ENCODE data around the gene CCDC183. TPM values are rescaled to one million over a fixed set of nuclear protein-coding genes. Genes with fewer than 3 reads are reported as not detected.
A peak's percentile ranks its signal among the peaks of the same experiment; 100 is the strongest.
"Not testable (repeated sequence)": the region's sequence is repeated elsewhere in the genome, so short reads cannot be mapped to it uniquely, and the experiment has no call there.

Gene CCDC183
- total RNA-seq, 1 donor from 2014 or later, result 0.89 TPM

GRCh38 chr9:136786451-136786850, 9.7 kb upstream of the CCDC183 start:
- Mint-ChIP-seq H3K36me3 (ENCODE audit: unreplicated experiment) (no peaks in the 10 kb centered on the region), H3K27me3 (ENCODE audit: unreplicated experiment) (peaks cover 19% of the 10 kb centered on the region), H3K27ac (ENCODE audit: unreplicated experiment) (no peak overlapping the region), H3K9me3 (ENCODE audit: unreplicated experiment) (no peaks in the 10 kb centered on the region), H3K4me1 (ENCODE audit: unreplicated experiment) (peaks cover 16% of the 10 kb centered on the region), H3K4me3 (ENCODE audit: unreplicated experiment) (no peak overlapping the region)
- TF ChIP-seq CTCF (IDR thresholded peaks at IDR 0.05), result no peak
- no peak for DNase-seq (ENCODE audit: extremely low spot score, unreplicated experiment)

GRCh38 chr9:136786983-136787382, 9.2 kb upstream of the CCDC183 start:
- peaks cover 18% of the 10 kb centered on the region for H3K27me3 Mint-ChIP-seq (ENCODE audit: unreplicated experiment)
- not testable (repeated sequence) for DNase-seq (ENCODE audit: extremely low spot score, unreplicated experiment); H3K4me3 Mint-ChIP-seq (ENCODE audit: unreplicated experiment); H3K9me3 Mint-ChIP-seq (ENCODE audit: unreplicated experiment); H3K27ac Mint-ChIP-seq (ENCODE audit: unreplicated experiment); H3K36me3 Mint-ChIP-seq (ENCODE audit: unreplicated experiment)
- peaks cover 18% of the 10 kb centered on the region for H3K4me1 Mint-ChIP-seq (ENCODE audit: unreplicated experiment)

- Mint-ChIP-seq H3K27ac (ENCODE audit: unreplicated experiment) (no peak overlapping the region), H3K27me3 (ENCODE audit: unreplicated experiment) (peaks cover 10% of the 10 kb centered on the region), H3K4me1 (ENCODE audit: unreplicated experiment) (peaks cover 19% of the 10 kb centered on the region), H3K4me3 (ENCODE audit: unreplicated experiment) (no peak overlapping the region), H3K36me3 (ENCODE audit: unreplicated experiment) (no peaks in the 10 kb centered on the region), H3K9me3 (ENCODE audit: unreplicated experiment) (no peaks in the 10 kb centered on the region)
- peak; percentile 89 for TF ChIP-seq CTCF (IDR thresholded peaks at IDR 0.05)
- DNase-seq (ENCODE audit: extremely low spot score, unreplicated experiment), result no peak
These were observed 8.3 kb upstream of the CCDC183 start for GRCh38 chr9:136787690-136788400.

GRCh38 chr9:136788644-136789522, 7.3 kb upstream of the CCDC183 start:
- not testable (repeated sequence) for H3K36me3 Mint-ChIP-seq (ENCODE audit: unreplicated experiment); DNase-seq (ENCODE audit: extremely low spot score, unreplicated experiment); H3K4me3 Mint-ChIP-seq (ENCODE audit: unreplicated experiment); H3K9me3 Mint-ChIP-seq (ENCODE audit: unreplicated experiment); H3K27me3 Mint-ChIP-seq (ENCODE audit: unreplicated experiment); H3K27ac Mint-ChIP-seq (ENCODE audit: unreplicated experiment)
- H3K4me1 Mint-ChIP-seq (ENCODE audit: unreplicated experiment), result peaks cover 19% of the 10 kb centered on the region

GRCh38 chr9:136789523-136789937, 6.6 kb upstream of the CCDC183 start:
- peaks cover 7% of the 10 kb centered on the region for H3K27me3 Mint-ChIP-seq (ENCODE audit: unreplicated experiment)
- no peak for TF ChIP-seq CTCF (IDR thresholded peaks at IDR 0.05)
- DNase-seq (ENCODE audit: extremely low spot score, unreplicated experiment), result no peak
- peaks cover 19% of the 10 kb centered on the region for H3K4me1 Mint-ChIP-seq (ENCODE audit: unreplicated experiment)
- no peak overlapping the region for H3K4me3 Mint-ChIP-seq (ENCODE audit: unreplicated experiment)
- no peak overlapping the region for H3K27ac Mint-ChIP-seq (ENCODE audit: unreplicated experiment)
- H3K9me3 Mint-ChIP-seq (ENCODE audit: unreplicated experiment), result no peaks in the 10 kb centered on the region
- H3K36me3 Mint-ChIP-seq (ENCODE audit: unreplicated experiment), result no peaks in the 10 kb centered on the region

All from osteocyte (in vitro differentiated cells).